ENCODE results near the gene PUM2. TPM values are rescaled to one million over a fixed set of nuclear protein-coding genes. Genes with fewer than 3 reads are reported as not detected.

PUM2 gene
- total RNA-seq, 1 experiment from 2014 or later: 105 TPM

DNA sequence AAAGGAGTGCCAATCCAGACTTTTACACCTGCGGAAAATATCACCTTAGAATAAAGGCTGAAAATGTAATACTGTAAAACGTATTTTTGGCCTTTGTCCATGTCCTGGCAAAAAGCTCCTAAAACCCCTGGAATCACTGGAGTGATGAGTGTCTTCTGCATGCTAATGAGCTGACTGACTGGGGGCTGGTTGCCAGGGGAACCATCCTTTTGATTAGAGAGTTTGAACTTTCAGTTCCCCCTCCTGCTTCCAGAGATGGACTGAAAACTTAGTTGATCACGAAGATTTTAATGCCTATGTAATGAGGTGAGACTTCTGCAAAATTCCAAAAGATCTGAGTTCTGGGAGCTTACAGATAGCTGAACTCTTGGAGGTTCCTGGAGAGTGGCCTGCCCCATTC, 20.5 kb downstream of the PUM2 start:
- no peaks in the 10 kb centered on the region for H3K27me3 ChIP-seq (ENCODE audit: insufficient read depth, low read length)
- H3K9me3 ChIP-seq (ENCODE audit: control insufficient read depth in 1 of 2, insufficient read depth in 1 of 2, low read depth in 1 of 2, low read length in 2 of 2): no peaks in the 10 kb centered on the region
- CTCF ChIA-PET: no interaction called here
- intact Hi-C loops (cut with micrococcal nuclease): no loop called here
- no peak for ATAC-seq
- peaks cover 100% of the 10 kb centered on the region for H3K79me2 ChIP-seq (ENCODE audit: insufficient read depth, low read length)
- TF ChIP-seq POLR2AphosphoS5 (IDR thresholded peaks at IDR 0.05; ENCODE audit: low read depth, low read length) (no peak), CBX3 (IDR thresholded peaks at IDR 0.05; ENCODE audit: low read depth) (no peak), EZH2phosphoT487 (IDR thresholded peaks at IDR 0.05; ENCODE audit: borderline replicate concordance) (no peak), CEBPB (IDR thresholded peaks at IDR 0.05; ENCODE audit: low read depth) (no peak), TCF7L2 (IDR thresholded peaks at IDR 0.05; ENCODE audit: borderline replicate concordance, extremely low read depth, insufficient read depth, insufficient read length) (no peak), SIN3A (IDR thresholded peaks at IDR 0.05; ENCODE audit: low read depth) (no peak), FOSL1 (IDR thresholded peaks at IDR 0.05; ENCODE audit: low read depth) (no peak), EGR1 (IDR thresholded peaks at IDR 0.05; ENCODE audit: low read depth) (no peak), ZNF274 (IDR thresholded peaks at IDR 0.05; ENCODE audit: low read depth, low read length) (no peak), ELF1 (IDR thresholded peaks at IDR 0.05; ENCODE audit: borderline replicate concordance, low read depth) (no peak)
- TF ChIP-seq, protein P1, sequence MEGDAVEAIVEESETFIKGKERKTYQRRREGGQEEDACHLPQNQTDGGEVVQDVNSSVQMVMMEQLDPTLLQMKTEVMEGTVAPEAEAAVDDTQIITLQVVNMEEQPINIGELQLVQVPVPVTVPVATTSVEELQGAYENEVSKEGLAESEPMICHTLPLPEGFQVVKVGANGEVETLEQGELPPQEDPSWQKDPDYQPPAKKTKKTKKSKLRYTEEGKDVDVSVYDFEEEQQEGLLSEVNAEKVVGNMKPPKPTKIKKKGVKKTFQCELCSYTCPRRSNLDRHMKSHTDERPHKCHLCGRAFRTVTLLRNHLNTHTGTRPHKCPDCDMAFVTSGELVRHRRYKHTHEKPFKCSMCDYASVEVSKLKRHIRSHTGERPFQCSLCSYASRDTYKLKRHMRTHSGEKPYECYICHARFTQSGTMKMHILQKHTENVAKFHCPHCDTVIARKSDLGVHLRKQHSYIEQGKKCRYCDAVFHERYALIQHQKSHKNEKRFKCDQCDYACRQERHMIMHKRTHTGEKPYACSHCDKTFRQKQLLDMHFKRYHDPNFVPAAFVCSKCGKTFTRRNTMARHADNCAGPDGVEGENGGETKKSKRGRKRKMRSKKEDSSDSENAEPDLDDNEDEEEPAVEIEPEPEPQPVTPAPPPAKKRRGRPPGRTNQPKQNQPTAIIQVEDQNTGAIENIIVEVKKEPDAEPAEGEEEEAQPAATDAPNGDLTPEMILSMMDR (IDR thresholded peaks at IDR 0.05 in 2 of 3, conservative IDR thresholded peaks at IDR 0.05 in 1 of 3; ENCODE audit: borderline replicate concordance in 1 of 3, insufficient read depth in 1 of 3, low read depth in 2 of 3, low read length in 2 of 3): no peak
- TF ChIP-seq, protein P2, sequence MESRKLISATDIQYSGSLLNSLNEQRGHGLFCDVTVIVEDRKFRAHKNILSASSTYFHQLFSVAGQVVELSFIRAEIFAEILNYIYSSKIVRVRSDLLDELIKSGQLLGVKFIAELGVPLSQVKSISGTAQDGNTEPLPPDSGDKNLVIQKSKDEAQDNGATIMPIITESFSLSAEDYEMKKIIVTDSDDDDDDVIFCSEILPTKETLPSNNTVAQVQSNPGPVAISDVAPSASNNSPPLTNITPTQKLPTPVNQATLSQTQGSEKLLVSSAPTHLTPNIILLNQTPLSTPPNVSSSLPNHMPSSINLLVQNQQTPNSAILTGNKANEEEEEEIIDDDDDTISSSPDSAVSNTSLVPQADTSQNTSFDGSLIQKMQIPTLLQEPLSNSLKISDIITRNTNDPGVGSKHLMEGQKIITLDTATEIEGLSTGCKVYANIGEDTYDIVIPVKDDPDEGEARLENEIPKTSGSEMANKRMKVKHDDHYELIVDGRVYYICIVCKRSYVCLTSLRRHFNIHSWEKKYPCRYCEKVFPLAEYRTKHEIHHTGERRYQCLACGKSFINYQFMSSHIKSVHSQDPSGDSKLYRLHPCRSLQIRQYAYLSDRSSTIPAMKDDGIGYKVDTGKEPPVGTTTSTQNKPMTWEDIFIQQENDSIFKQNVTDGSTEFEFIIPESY (IDR thresholded peaks at IDR 0.05; ENCODE audit: extremely low read depth, insufficient replicate concordance, low read length): no peak
- no peak for DNase-seq (ENCODE audit: low read depth, low spot score)
- no peak overlapping the region for H2AFZ ChIP-seq (ENCODE audit: low read depth, low read length, poor library complexity, severe bottlenecking)
- no peak overlapping the region for H3K27ac ChIP-seq (ENCODE audit: low read depth, low read length)
- peaks cover 70% of the 10 kb centered on the region for H4K20me1 ChIP-seq (ENCODE audit: insufficient read depth)
- POLR2A ChIA-PET: no interaction called here
- RAD21 ChIA-PET (ENCODE audit: low non-redundant PET in 1 of 2, low total read pairs in 2 of 2, uncharacterized antibody in 2 of 2, unreplicated experiment in 2 of 2): no interaction called here
- no peaks in the 10 kb centered on the region for H3K4me1 ChIP-seq (ENCODE audit: control insufficient read depth in 1 of 2, insufficient read depth in 2 of 2, low read length in 2 of 2)
- BruUV-seq (replicated peaks): no TSS peak
- H3K9me2 ChIP-seq (ENCODE audit: insufficient read depth): no peaks in the 10 kb centered on the region
- H3K4me3 ChIP-seq (replicated peaks in 1 of 2; ENCODE audit: low read depth in 1 of 2, low read length in 2 of 2): no peak overlapping the region
- peaks cover 0 to 5% of the 10 kb centered on the region in 2 experiments; a peak in 2 of 4 replicates for H3K36me3 ChIP-seq (ENCODE audit: control insufficient read depth in 1 of 2, insufficient read depth in 2 of 2, low read length in 2 of 2)
- H3K9ac ChIP-seq (ENCODE audit: low read length): no peak overlapping the region
- no peak overlapping the region for H3K4me2 ChIP-seq (ENCODE audit: low read length)

All from HCT116 (cell line).